Vagina (tissue), 2 donors: ENCODE data around the gene ISOC1.

ENCODE experiments used
- POLR2A ChIP-seq, 2 donors: fragments of 450-650 bp; IDR thresholded peaks; one replicate each; pipeline ENCODE4 v1.6.1; 2017; ENCODE audit warnings: antibody characterized with exemption in 2 of 2, mild to moderate bottlenecking in 2 of 2, moderate library complexity in 2 of 2
- TF ChIP-seq, protein P1 (sequence below), 3 experiments: fragments of 450-650 bp in 2 of 3; fragments of 200-600 bp in 1 of 3; sonication (generic) in 1 of 3; IDR thresholded peaks; one replicate each; pipeline ENCODE4 v1.5.1; 2017 to 2019; ENCODE audit warnings: antibody characterized with exemption in 3 of 3, mild to moderate bottlenecking in 2 of 3, moderate library complexity in 2 of 3

DNA sequence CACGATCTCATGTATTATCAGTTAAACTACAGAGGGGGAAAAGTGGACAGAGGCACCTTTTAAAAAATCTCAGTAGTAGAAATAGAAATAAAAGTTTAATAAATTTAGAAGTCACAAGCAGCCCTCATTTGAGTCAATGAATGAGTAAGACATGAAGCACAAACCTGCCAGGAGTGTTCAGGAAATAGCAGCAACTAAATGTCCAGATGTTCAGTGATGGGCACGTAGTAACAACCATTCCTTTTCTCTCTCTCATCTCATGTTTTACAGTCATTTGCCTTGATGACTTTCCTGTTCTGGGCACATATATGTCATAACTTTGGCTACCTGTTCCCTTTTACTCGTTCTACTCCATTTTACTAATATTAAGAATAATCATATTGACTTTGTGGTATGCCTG, 17.7 kb downstream of the ISOC1 start:
- TF ChIP-seq POLR2A (IDR thresholded peaks at IDR 0.05), result no peak
- TF ChIP-seq, protein P1, sequence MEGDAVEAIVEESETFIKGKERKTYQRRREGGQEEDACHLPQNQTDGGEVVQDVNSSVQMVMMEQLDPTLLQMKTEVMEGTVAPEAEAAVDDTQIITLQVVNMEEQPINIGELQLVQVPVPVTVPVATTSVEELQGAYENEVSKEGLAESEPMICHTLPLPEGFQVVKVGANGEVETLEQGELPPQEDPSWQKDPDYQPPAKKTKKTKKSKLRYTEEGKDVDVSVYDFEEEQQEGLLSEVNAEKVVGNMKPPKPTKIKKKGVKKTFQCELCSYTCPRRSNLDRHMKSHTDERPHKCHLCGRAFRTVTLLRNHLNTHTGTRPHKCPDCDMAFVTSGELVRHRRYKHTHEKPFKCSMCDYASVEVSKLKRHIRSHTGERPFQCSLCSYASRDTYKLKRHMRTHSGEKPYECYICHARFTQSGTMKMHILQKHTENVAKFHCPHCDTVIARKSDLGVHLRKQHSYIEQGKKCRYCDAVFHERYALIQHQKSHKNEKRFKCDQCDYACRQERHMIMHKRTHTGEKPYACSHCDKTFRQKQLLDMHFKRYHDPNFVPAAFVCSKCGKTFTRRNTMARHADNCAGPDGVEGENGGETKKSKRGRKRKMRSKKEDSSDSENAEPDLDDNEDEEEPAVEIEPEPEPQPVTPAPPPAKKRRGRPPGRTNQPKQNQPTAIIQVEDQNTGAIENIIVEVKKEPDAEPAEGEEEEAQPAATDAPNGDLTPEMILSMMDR (IDR thresholded peaks at IDR 0.05), result no peak
